Choroid plexus epithelial cell (primary cell): ENCODE data around the gene NSMF.
"Not testable (repeated sequence)": the region's sequence is repeated elsewhere in the genome, so short reads cannot be mapped to it uniquely, and the experiment has no call there.

ENCODE experiments used
- DNase-seq: peaks from one replicate; pipeline ENCODE4 v3.0.0-alpha.2; 2010; ENCODE audit warnings: low read depth
- H3K4me3 ChIP-seq: 2 replicates; pipeline ENCODE4 v1.5.1; 2011; ENCODE audit warnings: low read depth, mild to moderate bottlenecking, control low read depth, low read length, moderate library complexity
- TF ChIP-seq, protein P1 (sequence below): conservative IDR thresholded peaks from 2 replicates; pipeline ENCODE4 v1.5.1; 2011; ENCODE audit warnings: low read depth, mild to moderate bottlenecking, control low read depth, inconsistent platforms, low read length, moderate library complexity

NSMF gene

GRCh38 chr9:137474271-137474670, 15.1 kb upstream of the NSMF start:
- H3K4me3 ChIP-seq = no peak overlapping the region
- no peak for DNase-seq
- TF ChIP-seq, protein P1, sequence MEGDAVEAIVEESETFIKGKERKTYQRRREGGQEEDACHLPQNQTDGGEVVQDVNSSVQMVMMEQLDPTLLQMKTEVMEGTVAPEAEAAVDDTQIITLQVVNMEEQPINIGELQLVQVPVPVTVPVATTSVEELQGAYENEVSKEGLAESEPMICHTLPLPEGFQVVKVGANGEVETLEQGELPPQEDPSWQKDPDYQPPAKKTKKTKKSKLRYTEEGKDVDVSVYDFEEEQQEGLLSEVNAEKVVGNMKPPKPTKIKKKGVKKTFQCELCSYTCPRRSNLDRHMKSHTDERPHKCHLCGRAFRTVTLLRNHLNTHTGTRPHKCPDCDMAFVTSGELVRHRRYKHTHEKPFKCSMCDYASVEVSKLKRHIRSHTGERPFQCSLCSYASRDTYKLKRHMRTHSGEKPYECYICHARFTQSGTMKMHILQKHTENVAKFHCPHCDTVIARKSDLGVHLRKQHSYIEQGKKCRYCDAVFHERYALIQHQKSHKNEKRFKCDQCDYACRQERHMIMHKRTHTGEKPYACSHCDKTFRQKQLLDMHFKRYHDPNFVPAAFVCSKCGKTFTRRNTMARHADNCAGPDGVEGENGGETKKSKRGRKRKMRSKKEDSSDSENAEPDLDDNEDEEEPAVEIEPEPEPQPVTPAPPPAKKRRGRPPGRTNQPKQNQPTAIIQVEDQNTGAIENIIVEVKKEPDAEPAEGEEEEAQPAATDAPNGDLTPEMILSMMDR = no peak

GRCh38 chr9:137470785-137471184, 11.7 kb upstream of the NSMF start:
- TF ChIP-seq, protein P1 = no peak
- H3K4me3 ChIP-seq = no peak overlapping the region
- DNase-seq = no peak

DNA sequence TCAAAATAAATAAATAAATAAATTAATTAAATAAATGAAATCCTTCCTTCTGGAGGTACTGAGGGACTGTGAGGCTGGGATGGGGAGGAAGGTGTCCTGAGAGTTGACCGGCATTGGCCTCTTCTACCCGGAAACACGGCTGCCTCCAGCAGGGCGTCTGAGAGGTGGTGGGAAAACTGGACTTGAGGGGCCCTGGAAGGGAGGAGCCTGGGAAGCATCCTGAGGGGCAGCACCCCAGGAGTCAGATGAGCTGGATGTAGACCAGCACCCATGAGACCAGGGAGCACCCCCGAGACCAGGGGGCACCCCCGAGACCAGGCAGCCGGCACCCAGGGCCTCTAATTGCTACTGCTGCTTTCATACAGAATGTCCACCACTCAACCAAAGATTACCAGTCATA, 8.8 kb upstream of the NSMF start:
- no peak overlapping the region for H3K4me3 ChIP-seq
- TF ChIP-seq, protein P1 = no peak
- no peak for DNase-seq

GRCh38 chr9:137467161-137467581, 8.0 kb upstream of the NSMF start:
- no peak overlapping the region for H3K4me3 ChIP-seq
- DNase-seq = no peak
- TF ChIP-seq, protein P1 = no peak

DNA sequence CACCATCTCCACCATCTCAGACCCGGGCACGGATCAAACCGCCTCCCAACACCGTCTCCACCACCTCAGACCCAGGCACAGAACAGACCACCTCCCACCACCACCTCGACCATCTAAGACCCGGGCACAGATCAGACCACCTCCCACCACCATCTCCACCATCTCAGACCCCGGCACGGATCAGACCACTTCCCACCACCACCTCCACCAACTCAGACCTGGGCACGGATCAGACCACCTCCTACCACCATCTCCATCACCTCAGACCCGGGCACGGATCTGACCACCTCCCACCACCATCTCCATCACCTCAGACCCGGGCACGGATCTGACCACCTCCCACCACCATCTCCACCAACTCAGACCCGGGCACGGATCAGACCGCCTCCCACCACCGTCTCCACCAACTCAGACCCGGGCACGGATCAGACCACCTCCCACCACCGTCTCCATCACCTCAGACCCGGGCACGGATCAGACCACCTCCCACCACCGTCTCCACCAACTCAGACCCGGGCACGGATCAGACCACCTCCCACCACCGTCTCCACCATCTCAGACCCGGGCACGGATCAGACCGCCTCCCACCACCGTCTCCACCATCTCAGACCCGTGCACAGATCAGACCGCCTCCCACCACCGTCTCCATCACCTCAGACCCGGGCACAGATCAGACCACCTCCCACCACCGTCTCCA, 7.4 kb upstream of the NSMF start:
- H3K4me3 ChIP-seq, DNase-seq: not testable (repeated sequence)

GRCh38 chr9:137465720-137466388, 6.7 kb upstream of the NSMF start:
- no peak overlapping the region for H3K4me3 ChIP-seq
- TF ChIP-seq, protein P1 = no peak
- DNase-seq = no peak

DNA sequence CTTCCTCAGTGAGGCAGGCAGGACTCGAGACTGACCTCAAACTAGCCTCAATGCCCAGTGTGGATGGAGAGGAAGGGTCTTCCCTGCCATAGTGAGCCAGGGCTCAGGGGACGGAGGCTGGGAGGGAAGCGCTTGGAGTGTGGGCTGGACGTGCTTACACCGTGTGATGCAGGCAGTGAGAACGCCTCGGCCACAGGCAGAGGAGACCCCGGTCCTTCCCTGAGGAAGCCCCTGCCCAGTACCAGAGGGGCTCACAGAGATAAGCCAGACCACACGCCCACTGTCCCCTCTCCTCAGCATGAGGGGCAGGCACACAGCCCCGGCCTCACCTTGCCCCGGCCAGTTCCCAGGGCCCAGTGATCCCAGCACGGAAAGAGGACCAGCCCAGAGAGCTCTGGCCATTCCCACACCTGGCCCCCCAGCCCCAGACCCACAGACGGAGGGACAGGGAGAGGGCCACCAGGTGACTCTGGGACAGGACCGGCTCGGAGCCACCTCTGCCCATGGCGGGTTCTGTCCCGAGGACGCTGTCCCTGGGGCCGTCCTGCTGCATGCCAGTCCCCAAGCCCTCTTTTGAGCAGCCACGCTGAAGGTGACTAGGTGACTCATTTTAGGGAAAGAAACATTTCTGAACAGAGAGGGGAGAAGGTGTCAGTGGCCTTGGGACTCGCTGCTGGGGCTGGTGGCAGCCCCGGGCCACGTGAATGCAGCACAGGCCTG, 6.0 kb upstream of the NSMF start:
- no peak overlapping the region for H3K4me3 ChIP-seq
- DNase-seq = no peak
- TF ChIP-seq, protein P1 = no peak
